NB4 (cell line): ENCODE data around the gene FSIP2.
"Not testable (repeated sequence)": the region's sequence is repeated elsewhere in the genome, so short reads cannot be mapped to it uniquely, and the experiment has no call there.

ENCODE experiments used
- DNase-seq: peaks from one replicate; pipeline ENCODE4 v3.0.0; 2010; ENCODE audit warnings: low read depth
- H3K4me3 ChIP-seq: one replicate; pipeline ENCODE4 v1.5.1; 2011; ENCODE audit warnings: mild to moderate bottlenecking, low read depth, low read length, moderate library complexity
- CTCF ChIP-seq: IDR thresholded peaks from one replicate; pipeline ENCODE4 v1.5.1; 2012; ENCODE audit warnings: low read depth, low read length
- MAX ChIP-seq: IDR thresholded peaks from 2 replicates; pipeline ENCODE4 v1.6.1; 2011; ENCODE audit warnings: low read depth, low read length
- MYC ChIP-seq: IDR thresholded peaks from 2 replicates; pipeline ENCODE4 v1.6.1; 2011; ENCODE audit warnings: low read depth, low read length
- POLR2A ChIP-seq: IDR thresholded peaks from 2 replicates; pipeline ENCODE4 v1.6.1; 2011; ENCODE audit warnings: mild to moderate bottlenecking; ENCODE audit not compliant: insufficient read length; ENCODE audit errors: extremely low read depth

The FSIP2 gene

GRCh38 chr2:185860321-185860720 lies 121.7 kb downstream of the FSIP2 start:
- no peak for DNase-seq
- no peak overlapping the region for H3K4me3 ChIP-seq
- TF ChIP-seq CTCF (no peak), MYC (no peak), POLR2A (no peak), MAX (no peak)

GRCh38 chr2:185862657-185863398 lies 124.2 kb downstream of the FSIP2 start:
- H3K4me3 ChIP-seq, result no peak overlapping the region
- no peak for TF ChIP-seq CTCF
- no peak for TF ChIP-seq POLR2A
- no peak for TF ChIP-seq MYC
- TF ChIP-seq MAX, result no peak
- DNase-seq, result no peak

- not testable (repeated sequence) for H3K4me3 ChIP-seq, DNase-seq
These were observed 126.1 kb downstream of the FSIP2 start for GRCh38 chr2:185864468-185865260.

- TF ChIP-seq MAX, result no peak
- no peak for TF ChIP-seq POLR2A
- no peak for TF ChIP-seq MYC
- no peak for TF ChIP-seq CTCF
- no peak overlapping the region for H3K4me3 ChIP-seq
- no peak for DNase-seq
These were observed 136.7 kb downstream of the FSIP2 start for GRCh38 chr2:185875136-185875931.

GRCh38 chr2:185876234-185876633 lies 137.6 kb downstream of the FSIP2 start:
- DNase-seq, result no peak
- TF ChIP-seq POLR2A, result no peak
- no peak for TF ChIP-seq MAX

GRCh38 chr2:185880396-185880795 lies 141.8 kb downstream of the FSIP2 start:
- no peak for TF ChIP-seq MAX
- TF ChIP-seq POLR2A, result no peak
- no peak for TF ChIP-seq CTCF
- no peak for TF ChIP-seq MYC
- H3K4me3 ChIP-seq, result no peak overlapping the region
- no peak for DNase-seq

More at GRCh38 chr2:185876234-185876633, 137.6 kb downstream of the FSIP2 start:
- no peak overlapping the region for H3K4me3 ChIP-seq
